Caco-2 (cell line): Measurements from ENCODE around the gene OASL. TPM values are rescaled to one million over a fixed set of nuclear protein-coding genes. Genes with fewer than 3 reads are reported as not detected.
A peak's percentile ranks its signal among the peaks of the same experiment; 100 is the strongest.

Source experiments
- BruUV-seq: library from RNA; stranded (reverse); fragments of 400-500 nt; replicated peaks from 2 replicates; lab custom pipeline; 2021; lab: Mats Ljungman, UMichigan
- CTCF ChIA-PET: fragments of 300-600 bp; sonication (Branson Sonifier 250); formaldehyde crosslinking; loops from one replicate; lab custom pipeline; 2022; ENCODE audit warnings: antibody characterized with exemption; lab: Charles Lee
- POLR2A ChIA-PET: fragments of 300-600 bp; sonication (Branson Sonifier 250); formaldehyde crosslinking; loops from one replicate; lab custom pipeline; 2022; ENCODE audit warnings: antibody characterized with exemption; lab: Charles Lee
- DNase-seq, 2 experiments: peaks; one replicate each; pipeline versions ENCODE4 v3.0.0 to v3.0.0-alpha.2; 2020 to 2022
- H3K27me3 ChIP-seq: replicated peaks from 2 replicates; pipeline ENCODE4 v1.6.0; 2011; ENCODE audit warnings: low read length; ENCODE audit not compliant: control insufficient read depth, insufficient read depth
- H3K36me3 ChIP-seq: 2 replicates; pipeline ENCODE4 v1.5.1; 2011; ENCODE audit warnings: low read length; ENCODE audit not compliant: control insufficient read depth, insufficient read depth
- H3K4me1 ChIP-seq: fragments of 250-450 bp; sonication (Bioruptor Pico); 2 replicates; pipeline ENCODE4 v1.5.1; 2020; ENCODE audit warnings: mild to moderate bottlenecking
- H3K4me3 ChIP-seq: 2 replicates; pipeline ENCODE4 v1.5.1; 2011; ENCODE audit warnings: low read depth, mild to moderate bottlenecking, control low read depth, low read length
- H3K9me3 ChIP-seq: fragments of 250-450 bp; sonication (Bioruptor Pico); 2 replicates; pipeline ENCODE4 v1.5.1; 2020; ENCODE audit warnings: mild to moderate bottlenecking, moderate library complexity
- H3K27ac Mint-ChIP-seq: one replicate; pipeline ENCODE4 v1.8.0; 2022; ENCODE audit warnings: mixed read lengths; ENCODE audit not compliant: unreplicated experiment
- H3K27me3 Mint-ChIP-seq: one replicate; pipeline ENCODE4 v1.8.0; 2022; ENCODE audit warnings: mixed read lengths; ENCODE audit not compliant: insufficient read depth, unreplicated experiment
- H3K36me3 Mint-ChIP-seq: one replicate; pipeline ENCODE4 v1.8.0; 2022; ENCODE audit warnings: mild to moderate bottlenecking, mixed read lengths; ENCODE audit not compliant: insufficient read depth, unreplicated experiment
- H3K4me1 Mint-ChIP-seq: one replicate; pipeline ENCODE4 v1.8.0; 2022; ENCODE audit warnings: low read depth, mixed read lengths; ENCODE audit not compliant: unreplicated experiment
- H3K4me3 Mint-ChIP-seq: one replicate; pipeline ENCODE4 v1.8.0; 2022; ENCODE audit warnings: mild to moderate bottlenecking, moderate library complexity, mixed read lengths; ENCODE audit not compliant: unreplicated experiment
- H3K9me3 Mint-ChIP-seq: one replicate; pipeline ENCODE4 v1.8.0; 2022; ENCODE audit warnings: mixed read lengths; ENCODE audit not compliant: unreplicated experiment
- intact Hi-C: fragments of 100-400 bp; cut with micrococcal nuclease; formaldehyde crosslinking; loops from one replicate; pipeline ENCODE4 v1.10.0; 2022; ENCODE audit not compliant: unreplicated experiment
- total RNA-seq: library from RNA; stranded (reverse); gene quantifications from 2 replicates; pipeline ENCODE4 v1.2.3, GENCODE V29; 2022
- TF ChIP-seq, protein P1 (sequence below), 2 experiments: fragments of 200-600 bp in 1 of 2; IDR thresholded peaks; 1 replicate in 1 of 2; 2 replicates in 1 of 2; pipeline versions ENCODE4 v1.5.1 to v1.8.0; 2011 to 2022; ENCODE audit warnings: antibody characterized with exemption in 1 of 2, control low read depth in 1 of 2, inconsistent platforms in 1 of 2, low read depth in 1 of 2, low read length in 1 of 2, mild to moderate bottlenecking in 1 of 2, moderate library complexity in 1 of 2; ENCODE audit not compliant: insufficient read depth in 1 of 2, severe bottlenecking in 1 of 2, unreplicated experiment in 1 of 2

The OASL gene
- total RNA-seq, 1 experiment from 2014 or later: 0.11 TPM

DNA sequence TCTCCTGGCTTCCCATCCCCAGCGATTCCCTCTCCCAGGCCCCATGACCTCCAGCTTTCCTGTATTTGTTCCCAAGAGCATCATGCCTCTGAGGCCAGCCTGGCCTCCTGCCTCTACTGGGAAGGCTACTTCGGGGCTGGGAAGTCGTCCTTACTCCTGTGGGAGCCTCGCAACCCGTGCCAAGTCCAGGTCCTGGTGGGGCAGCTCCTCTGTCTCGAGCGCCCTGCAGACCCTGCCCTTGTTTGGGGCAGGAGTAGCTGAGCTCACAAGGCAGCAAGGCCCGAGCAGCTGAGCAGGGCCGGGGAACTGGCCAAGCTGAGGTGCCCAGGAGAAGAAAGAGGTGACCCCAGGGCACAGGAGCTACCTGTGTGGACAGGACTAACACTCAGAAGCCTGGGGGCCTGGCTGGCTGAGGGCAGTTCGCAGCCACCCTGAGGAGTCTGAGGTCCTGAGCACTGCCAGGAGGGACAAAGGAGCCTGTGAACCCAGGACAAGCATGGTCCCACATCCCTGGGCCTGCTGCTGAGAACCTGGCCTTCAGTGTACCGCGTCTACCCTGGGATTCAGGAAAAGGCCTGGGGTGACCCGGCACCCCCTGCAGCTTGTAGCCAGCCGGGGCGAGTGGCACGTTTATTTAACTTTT, 37.1 kb downstream of the OASL start:
- intact Hi-C loops: loop anchor here (2.0 kb wide), 1 partner anchor 21 kb away; no protein-coding TSS in a partner anchor

DNA sequence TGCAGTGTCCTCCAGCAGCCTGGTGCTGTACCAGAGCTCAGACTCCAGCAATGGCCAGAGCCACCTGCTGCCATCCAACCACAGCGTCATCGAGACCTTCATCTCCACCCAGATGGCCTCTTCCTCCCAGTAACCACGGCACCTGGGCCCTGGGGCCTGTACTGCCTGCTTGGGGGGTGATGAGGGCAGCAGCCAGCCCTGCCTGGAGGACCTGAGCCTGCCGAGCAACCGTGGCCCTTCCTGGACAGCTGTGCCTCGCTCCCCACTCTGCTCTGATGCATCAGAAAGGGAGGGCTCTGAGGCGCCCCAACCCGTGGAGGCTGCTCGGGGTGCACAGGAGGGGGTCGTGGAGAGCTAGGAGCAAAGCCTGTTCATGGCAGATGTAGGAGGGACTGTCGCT, 38.0 kb downstream of the OASL start:
- peaks cover 75% of the 10 kb centered on the region for H3K36me3 Mint-ChIP-seq
- CTCF ChIA-PET: no interaction called here
- BruUV-seq: no TSS peak

More for the DNA sequence above, 37.1 kb downstream of the OASL start:
- Histone ChIP-seq H3K9me3 (no peaks in the 10 kb centered on the region), H3K4me1 (no peaks in the 10 kb centered on the region), H3K27me3 (no peaks in the 10 kb centered on the region), H3K4me3 (no peak overlapping the region), H3K36me3 (peaks cover 5% of the 10 kb centered on the region)
- H3K27me3 Mint-ChIP-seq: no peaks in the 10 kb centered on the region
- H3K9me3 Mint-ChIP-seq: no peaks in the 10 kb centered on the region
- H3K4me1 Mint-ChIP-seq: no peaks in the 10 kb centered on the region
- TF ChIP-seq, protein P1, sequence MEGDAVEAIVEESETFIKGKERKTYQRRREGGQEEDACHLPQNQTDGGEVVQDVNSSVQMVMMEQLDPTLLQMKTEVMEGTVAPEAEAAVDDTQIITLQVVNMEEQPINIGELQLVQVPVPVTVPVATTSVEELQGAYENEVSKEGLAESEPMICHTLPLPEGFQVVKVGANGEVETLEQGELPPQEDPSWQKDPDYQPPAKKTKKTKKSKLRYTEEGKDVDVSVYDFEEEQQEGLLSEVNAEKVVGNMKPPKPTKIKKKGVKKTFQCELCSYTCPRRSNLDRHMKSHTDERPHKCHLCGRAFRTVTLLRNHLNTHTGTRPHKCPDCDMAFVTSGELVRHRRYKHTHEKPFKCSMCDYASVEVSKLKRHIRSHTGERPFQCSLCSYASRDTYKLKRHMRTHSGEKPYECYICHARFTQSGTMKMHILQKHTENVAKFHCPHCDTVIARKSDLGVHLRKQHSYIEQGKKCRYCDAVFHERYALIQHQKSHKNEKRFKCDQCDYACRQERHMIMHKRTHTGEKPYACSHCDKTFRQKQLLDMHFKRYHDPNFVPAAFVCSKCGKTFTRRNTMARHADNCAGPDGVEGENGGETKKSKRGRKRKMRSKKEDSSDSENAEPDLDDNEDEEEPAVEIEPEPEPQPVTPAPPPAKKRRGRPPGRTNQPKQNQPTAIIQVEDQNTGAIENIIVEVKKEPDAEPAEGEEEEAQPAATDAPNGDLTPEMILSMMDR (IDR thresholded peaks at IDR 0.05; ENCODE audit: insufficient read depth in 1 of 2, low read depth in 1 of 2, low read length in 1 of 2, severe bottlenecking in 1 of 2, unreplicated experiment in 1 of 2): no peak
- no peak for DNase-seq
- ChIA-PET CTCF (interaction anchor here (0.7 kb wide), 1 partner anchor 182 kb away, joined by 3 read pairs; no protein-coding TSS in a partner anchor), POLR2A (interaction anchor here (0.8 kb wide), 1 partner anchor 30 kb away, joined by 4 read pairs; no protein-coding TSS in a partner anchor)
- H3K27ac Mint-ChIP-seq: peak overlapping the region; percentile 53
- H3K4me3 Mint-ChIP-seq: no peak overlapping the region
- H3K36me3 Mint-ChIP-seq: peaks cover 75% of the 10 kb centered on the region
- BruUV-seq: no TSS peak

DNA sequence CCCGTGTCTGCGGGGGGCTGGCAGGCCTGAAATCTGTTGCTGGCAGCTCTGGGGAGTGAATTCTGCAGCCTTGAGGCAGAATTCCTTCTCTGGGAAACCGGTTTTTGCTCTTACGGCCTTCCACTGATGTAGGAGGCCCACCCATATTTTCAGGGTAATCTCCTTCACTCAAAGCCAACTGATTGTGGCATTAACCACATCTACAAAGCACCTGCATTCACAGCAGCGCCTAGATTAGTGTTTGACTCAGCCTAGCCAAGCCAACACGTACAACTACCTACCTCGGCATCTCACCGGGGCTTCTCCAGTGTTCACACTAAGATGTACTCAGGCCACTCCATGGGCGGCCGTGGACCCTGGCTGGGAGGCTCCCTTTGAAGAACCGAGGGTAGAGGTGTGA, 38.5 kb downstream of the OASL start:
- BruUV-seq: no TSS peak
- DNase-seq: no peak
- intact Hi-C loops: no loop called here
- Histone ChIP-seq H3K9me3 (no peaks in the 10 kb centered on the region), H3K4me3 (no peak overlapping the region), H3K27me3 (no peaks in the 10 kb centered on the region), H3K4me1 (no peaks in the 10 kb centered on the region), H3K36me3 (peaks cover 5% of the 10 kb centered on the region)
- Mint-ChIP-seq H3K4me3 (no peak overlapping the region), H3K27me3 (no peaks in the 10 kb centered on the region), H3K9me3 (no peaks in the 10 kb centered on the region), H3K36me3 (peaks cover 75% of the 10 kb centered on the region), H3K27ac (no peak overlapping the region), H3K4me1 (no peaks in the 10 kb centered on the region)
- CTCF ChIA-PET: no interaction called here
- POLR2A ChIA-PET: no interaction called here
- TF ChIP-seq, protein P1 (IDR thresholded peaks at IDR 0.05; ENCODE audit: insufficient read depth in 1 of 2, low read depth in 1 of 2, low read length in 1 of 2, severe bottlenecking in 1 of 2, unreplicated experiment in 1 of 2): no peak

More for the DNA sequence above, 38.0 kb downstream of the OASL start:
- POLR2A ChIA-PET: interaction anchor here (0.8 kb wide), 1 partner anchor 29 kb away, joined by 4 read pairs; no protein-coding TSS in a partner anchor
- H3K4me3 ChIP-seq: no peak overlapping the region
- no peaks in the 10 kb centered on the region for H3K4me1 ChIP-seq
- TF ChIP-seq, protein P1 (IDR thresholded peaks at IDR 0.05; ENCODE audit: insufficient read depth in 1 of 2, low read depth in 1 of 2, low read length in 1 of 2, severe bottlenecking in 1 of 2, unreplicated experiment in 1 of 2): no peak
- no peaks in the 10 kb centered on the region for H3K9me3 ChIP-seq
- no peak for DNase-seq
- peaks cover 5% of the 10 kb centered on the region for H3K36me3 ChIP-seq
- Mint-ChIP-seq H3K9me3 (no peaks in the 10 kb centered on the region), H3K4me3 (no peak overlapping the region), H3K27me3 (no peaks in the 10 kb centered on the region), H3K27ac (peak overlapping the region; percentile 53), H3K4me1 (no peaks in the 10 kb centered on the region)
- intact Hi-C loops: no loop called here
- no peaks in the 10 kb centered on the region for H3K27me3 ChIP-seq
